HG03469 (cell line): Measurements from ENCODE around the gene OLA1.

Source experiments
- ATAC-seq: cut with Tn5 transposase; IDR thresholded peaks from one replicate; pipeline ENCODE4 v1.9.1; 2021; ENCODE audit warnings: mild to moderate bottlenecking, moderate library complexity, moderate number of reproducible peaks; ENCODE audit not compliant: unreplicated experiment

Gene OLA1

DNA sequence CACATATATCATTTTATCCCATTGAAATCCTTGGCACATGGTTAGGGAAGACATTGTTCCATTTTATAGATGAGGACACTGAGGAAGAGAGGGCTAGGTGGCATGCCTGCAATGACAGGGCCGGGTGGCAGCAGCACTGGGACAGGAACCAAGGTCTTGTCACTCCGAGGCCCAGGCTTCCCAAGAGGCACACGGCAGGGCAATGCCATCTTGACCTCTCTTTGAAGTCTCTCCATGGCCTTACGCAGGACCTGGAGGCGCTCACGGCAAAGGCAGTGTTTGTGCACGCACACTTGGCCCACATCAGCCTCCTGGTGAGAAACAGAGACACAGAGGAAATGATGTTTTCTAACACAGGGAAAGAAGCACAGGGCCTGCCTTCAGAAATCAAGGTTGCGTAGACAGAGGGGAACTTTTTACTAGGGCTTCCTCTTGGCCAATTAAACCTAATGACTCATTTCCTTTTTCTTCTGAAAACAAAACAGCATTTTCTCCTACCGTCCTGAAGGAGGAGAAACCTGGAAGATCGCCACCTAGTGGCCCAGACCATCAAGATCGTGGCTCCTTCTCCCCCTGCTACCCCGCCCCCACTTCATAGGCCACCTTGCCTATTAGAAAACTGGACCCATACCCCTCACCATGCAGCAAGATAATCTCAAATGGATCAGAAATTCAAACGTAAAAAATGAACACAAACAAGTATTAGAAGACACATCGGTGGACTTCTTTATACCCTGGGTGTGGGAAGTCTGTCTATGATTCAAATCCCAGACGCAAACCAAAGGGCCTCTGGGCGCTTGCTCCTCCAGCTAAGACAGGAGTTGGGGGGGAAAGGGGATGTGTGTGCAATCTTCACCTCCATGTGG is 208.5 kb downstream of the OLA1 start:
- ATAC-seq, result peak; percentile 78

DNA sequence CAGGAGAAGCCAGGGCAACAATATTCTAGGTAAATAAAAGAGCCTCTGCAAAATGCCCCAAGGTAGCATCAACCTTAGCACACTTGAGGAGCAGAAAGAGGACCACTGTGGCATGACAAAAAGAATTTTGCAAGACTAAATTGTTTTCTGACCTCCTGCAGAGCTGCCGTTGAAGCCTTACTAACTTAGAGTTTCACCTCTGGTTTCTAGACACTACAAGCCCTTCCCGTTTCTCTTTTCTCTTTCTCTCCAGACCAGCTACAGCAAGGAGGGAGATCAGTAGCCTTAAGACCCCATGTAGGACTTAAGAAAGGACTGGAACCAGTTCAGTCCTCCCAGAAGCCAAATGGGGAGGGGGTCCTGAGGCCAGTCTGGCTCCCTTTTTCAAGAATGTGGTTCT is 209.9 kb downstream of the OLA1 start:
- no peak for ATAC-seq

DNA sequence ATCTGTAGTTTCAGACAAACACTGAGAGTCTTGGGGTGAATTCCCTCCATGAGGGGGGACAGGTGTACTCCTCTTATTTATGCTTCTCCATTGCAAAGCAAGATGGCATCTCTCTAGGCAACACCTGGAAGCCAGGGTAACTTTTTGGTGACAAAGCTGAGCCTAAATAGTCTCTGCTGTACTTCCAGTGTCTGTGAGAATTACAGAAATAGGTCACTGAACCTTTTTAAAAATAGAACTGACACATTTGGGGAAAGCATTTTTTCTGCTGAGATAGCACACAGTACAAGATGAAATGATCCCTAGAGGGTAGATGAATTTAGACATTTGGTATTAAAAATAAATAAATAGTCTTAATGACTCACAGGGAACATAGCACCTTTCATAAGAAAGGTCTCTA is 211.5 kb downstream of the OLA1 start:
- ATAC-seq, result no peak

DNA sequence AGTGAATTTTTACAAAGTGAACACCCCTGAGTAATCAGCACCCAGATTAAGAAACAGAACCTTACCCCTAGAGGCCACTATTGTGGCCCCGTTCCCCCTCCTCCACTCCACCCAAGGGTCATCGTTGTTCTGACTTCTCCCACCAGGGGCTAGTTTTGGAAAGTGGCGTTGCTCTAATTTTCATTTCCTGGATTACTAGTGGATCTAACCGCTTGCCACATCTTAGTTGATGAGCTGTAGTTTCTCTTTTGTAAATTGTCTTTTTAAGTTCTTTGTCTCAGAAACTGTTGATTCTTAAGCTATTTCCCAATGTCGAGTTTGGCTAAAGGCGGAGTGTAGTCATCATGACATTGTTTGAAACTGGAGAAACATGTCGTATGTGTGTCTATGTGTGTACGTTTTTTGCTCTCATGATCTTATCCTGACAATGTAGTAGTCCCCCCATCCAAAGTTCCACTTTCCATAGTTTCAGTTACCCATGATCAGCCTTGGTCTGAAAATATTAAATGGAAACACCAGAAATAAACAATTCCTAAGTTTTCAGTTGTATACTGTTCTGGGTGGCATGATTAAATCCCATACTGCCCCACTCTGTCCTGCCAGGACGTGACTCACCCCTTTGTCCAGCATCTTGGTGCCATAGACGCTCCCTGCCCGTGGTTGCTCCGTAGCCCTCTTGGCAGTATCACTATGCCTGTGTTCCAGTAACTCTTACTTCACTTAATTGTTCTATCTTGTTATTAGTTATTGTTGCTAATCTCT is 212.2 kb downstream of the OLA1 start:
- ATAC-seq, result no peak

DNA sequence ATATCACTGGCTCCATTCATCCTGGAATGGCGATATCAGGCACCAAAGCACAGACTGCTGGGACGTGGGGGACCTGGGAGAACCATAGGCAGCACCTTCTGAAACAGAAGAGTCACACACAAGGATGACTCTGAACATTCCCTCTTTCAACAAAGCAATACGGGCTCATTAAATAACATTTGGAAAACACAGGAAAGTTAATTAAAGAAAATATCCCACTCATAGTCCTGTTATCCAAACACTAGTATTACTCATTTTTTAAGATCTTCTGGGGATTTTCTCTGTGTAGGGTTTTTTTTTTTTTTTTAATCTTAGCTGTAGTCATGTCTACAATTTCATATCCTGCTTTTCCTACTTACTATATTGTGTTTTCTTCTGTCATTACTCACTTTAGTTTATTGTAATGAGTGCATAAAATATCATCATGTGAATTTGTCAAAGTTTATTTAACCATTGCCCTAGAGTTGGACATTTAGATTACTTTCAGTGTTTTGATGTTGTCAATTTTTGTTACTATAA is 213.2 kb downstream of the OLA1 start:
- no peak for ATAC-seq

DNA sequence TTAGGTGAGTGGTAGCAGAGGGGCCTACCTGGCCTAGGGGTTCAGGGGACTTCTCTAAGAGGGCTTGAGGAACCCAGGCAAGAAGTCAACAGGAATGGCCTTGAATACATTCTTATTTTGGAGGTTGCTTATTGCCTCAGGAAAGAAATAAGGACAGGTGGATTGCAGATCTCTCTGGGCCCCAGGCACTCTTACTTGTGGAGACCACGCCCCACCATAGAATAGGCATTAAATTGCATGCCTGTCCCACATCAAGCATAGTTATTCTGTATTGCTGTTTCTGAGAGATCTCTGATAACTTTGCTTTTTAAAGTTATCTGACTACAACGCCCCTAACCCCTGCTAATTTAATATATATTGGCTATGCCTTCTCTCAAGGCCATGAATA is 215.2 kb downstream of the OLA1 start:
- ATAC-seq, result no peak

DNA sequence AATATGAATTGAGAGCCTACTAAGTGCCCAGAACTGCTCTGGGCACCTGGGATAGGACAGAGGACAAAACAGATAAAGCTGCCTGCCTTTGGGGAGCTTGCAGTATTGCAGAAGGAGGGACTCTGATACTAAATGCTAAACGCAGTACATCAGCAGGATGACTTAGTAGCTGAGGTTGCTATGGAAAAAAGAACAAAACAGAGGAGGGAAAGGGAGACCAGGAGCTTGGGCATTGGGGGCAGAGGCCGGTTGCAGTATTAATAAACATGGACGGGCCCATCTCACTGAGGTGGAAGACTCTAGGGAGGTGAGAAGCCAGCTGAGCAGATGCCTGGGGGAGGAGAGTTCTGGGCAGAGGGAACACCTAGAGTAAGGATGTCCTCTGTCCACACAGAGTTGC is 217.1 kb downstream of the OLA1 start:
- no peak for ATAC-seq

DNA sequence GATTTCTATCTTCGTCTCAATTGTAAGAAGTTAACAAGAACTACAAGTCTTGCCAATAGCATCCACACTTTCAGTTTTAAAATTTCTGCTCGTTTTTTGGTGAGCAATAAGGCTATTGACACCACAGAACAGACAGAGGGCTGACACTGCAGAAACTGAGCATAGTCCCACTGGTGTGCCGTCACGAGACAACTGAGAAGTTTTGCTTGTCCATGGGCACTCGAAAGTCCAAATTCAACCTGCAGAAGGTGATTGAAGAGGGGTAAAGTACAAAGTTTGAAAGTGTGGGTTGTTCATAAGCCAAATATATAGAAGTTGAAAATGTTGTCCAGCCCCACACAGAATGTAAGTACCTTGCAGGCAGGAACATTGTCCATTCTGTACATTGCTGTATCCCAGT is 219.4 kb downstream of the OLA1 start:
- ATAC-seq, result no peak

DNA sequence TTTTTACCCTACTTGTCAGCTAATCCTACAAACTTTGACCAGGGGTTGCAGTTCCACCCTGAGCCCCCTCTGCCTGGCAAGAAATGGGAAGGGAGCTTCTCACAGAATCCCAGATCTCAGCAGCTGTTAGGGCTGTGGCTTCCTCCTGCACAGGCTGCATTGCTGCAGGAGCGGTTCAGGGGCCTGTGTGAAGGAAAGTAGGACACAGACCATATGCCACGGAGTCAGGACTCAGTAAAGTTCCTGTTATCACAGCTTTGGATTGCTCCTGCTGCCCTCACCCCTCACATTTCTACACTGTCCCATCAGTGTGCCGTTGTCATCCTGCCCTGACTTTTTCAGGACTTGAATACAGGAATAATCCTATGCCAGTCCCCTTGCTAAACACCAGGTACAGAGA is 220.4 kb downstream of the OLA1 start:
- ATAC-seq, result no peak

DNA sequence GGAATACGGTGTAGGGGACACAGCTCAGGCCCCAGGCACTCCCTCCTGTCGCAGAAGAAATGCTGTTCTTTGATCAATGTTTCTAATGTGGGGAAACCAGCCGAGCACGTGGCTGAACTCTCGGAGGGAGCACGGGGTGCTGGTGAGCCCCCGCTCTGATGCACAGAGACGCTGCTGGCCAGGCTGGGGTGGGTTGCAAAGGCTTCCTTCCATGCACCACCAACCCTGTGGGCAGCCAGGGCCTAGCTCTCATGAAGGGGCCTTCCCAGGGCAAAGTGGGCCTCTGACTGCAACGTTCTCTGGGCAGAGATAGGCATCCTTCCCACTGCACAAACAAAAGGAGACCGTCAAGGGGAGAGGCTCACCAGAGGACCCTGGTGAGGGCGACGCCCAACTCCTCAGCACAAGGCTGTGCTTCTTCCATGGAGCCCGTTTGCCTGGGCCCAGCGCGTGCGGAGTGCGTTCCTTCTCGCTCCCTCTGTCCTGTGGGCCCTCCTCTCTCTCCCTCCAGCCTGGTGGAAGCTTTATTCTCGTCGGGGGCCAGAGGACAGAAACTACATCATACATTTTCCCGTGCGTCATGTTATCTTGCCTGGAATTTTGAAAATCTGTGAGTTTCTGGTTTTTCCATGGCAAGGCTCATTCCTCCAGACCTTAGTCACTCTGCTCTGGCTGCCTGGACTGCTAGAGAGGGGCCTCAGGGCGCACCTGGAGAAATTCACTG is 222.0 kb downstream of the OLA1 start:
- ATAC-seq, result no peak

DNA sequence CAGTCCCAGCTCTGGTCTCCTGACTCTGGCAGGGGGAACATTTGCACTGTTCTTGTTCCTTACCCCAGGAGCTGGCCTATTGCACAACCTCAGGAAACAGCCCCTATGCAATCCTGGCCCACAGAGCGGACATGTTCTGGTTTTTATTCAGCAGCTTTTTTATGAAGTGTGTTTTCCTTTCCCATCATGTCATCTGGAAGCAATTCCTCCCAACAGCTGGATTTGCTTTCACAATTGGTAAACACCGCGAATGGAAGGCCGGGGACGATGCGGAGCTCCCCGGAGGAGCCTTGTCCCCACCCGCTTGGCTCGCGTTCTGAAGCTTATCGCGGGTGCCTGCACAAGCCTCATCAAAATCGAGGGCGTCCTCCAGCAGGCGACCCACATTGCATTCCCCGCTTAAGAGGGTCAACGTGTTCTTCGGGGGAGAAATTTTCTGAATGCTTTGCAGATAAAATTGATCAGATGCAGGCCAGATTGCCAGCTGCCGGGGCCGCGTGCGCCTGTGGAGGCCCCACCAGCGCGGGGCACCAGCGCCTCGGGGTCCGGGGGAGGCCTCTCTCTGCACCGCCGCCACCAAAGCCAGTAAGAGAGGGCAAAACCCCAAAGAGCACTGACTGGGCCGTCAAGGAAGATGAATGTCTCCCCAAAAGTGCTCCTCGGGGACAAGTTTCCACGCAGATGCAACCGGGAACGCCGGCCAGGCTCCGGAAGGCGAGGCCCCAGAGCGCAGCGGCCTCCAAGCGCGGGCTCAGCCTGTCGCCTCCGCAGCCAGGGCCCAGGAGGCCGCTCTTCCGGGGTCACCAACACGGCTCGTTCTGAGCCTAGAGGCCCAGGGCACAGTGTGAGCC is 222.8 kb downstream of the OLA1 start:
- no peak for ATAC-seq

DNA sequence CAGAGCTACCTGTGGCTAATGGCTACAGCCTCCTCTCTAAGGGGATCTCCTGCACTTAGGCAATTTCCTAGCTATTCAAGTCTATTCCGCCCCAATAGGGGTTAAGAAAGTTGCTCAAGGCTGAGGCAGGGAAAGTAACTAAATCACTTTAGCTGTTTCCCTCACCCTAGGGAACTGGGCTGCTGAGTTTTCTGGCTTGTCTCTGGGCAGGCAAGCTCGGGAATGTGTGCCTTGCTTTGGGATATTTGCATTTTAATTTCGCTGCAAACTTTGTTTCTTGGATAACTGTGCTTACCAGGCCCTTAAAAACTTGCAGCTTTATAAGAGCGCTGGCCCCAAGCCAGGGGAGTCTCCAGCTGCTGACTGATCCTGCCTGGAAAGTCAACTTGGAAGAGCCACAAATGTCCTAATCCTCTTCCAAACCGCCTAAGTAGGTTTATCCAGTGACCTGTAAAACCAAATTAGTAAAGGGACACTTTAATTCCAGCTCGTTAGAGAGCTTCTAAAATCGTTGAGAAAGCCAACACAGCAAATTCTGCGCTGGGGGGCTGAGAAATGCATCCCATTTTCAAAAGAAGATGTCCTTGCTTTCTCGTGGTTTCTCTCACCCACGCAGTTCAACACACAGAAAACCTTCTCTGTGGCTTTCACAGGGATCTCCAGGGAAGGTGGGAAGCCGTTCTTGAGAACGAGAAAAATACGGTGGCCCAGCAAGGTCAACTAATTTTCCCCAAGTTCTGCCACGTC is 223.6 kb downstream of the OLA1 start:
- ATAC-seq, result no peak

DNA sequence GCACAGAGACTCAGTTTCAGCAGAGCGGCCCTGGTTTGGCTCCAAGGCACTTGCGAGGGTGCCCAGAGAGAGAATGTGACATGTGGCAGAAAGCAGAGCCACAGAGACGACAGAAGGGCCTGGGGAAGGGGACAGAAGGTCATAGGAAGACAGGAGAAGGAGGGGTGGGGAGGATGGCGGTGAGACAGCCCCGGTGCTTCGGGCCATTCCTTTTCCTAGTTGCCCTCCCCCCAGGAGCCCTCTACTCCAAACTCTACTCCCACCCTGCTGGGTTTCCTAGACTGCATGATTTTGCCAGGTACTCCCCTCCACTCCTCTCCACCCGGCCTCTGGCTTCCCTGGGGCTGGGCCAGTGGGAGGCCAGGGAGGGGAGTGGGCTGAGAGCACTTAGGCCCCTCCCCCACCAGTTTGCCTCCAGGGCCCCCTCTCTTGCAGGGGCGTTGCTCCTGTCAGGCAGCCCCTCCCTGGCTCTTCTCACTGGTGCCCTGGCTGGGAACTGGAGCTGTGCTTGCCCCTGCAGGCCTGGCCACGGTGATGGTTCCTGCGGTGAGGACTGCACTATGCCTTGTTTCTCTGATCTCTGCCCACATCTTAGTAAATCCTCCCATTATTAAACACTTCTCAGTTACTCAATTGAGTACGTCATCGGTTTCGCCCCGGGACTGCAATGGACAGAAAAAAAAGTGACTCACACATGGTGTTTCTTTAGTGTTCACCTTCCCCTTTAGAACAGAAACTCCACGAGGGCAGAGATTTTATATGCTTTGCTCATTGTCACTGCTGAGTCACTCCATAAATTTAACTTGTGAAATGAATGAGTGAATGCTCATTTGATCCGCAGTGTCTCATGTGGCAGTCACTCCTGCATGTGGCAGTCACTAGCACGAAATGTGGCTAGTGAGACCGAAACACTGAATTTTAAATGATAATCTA is 224.5 kb downstream of the OLA1 start:
- ATAC-seq, result no peak
